ENCODE data around the gene NDE1.

DNA sequence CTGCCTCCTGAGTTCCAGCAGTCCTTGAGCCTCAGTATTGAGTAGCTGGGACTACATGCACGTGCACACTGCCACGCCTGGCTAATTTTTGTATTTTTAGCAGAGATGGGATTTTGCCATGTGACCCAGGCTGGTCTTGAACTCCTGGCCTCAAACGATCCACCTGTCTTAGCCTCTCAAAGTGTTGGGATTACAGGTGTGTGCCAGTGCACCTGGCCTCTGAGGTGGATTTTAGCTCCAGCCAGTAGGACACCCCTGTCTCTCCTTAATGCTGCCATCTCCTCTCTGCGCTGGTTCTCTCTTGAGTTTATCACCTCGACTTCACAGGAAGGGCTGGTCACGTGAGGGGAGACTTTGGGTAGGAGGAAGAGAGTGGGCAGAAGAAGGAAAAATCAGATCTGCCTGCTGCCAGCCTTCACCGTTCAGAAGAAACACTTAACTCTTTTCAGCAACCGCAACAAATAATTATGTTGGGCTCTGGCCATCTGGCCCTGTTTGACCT lies 55.1 kb downstream of the NDE1 start:
- TF ChIP-seq, protein P1, sequence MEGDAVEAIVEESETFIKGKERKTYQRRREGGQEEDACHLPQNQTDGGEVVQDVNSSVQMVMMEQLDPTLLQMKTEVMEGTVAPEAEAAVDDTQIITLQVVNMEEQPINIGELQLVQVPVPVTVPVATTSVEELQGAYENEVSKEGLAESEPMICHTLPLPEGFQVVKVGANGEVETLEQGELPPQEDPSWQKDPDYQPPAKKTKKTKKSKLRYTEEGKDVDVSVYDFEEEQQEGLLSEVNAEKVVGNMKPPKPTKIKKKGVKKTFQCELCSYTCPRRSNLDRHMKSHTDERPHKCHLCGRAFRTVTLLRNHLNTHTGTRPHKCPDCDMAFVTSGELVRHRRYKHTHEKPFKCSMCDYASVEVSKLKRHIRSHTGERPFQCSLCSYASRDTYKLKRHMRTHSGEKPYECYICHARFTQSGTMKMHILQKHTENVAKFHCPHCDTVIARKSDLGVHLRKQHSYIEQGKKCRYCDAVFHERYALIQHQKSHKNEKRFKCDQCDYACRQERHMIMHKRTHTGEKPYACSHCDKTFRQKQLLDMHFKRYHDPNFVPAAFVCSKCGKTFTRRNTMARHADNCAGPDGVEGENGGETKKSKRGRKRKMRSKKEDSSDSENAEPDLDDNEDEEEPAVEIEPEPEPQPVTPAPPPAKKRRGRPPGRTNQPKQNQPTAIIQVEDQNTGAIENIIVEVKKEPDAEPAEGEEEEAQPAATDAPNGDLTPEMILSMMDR (IDR thresholded peaks at IDR 0.05; ENCODE audit: insufficient read depth, low read length, poor library complexity, severe bottlenecking) = no peak
- TF ChIP-seq EZH2phosphoT487 (conservative IDR thresholded peaks at IDR 0.05; ENCODE audit: low read length) = no peak
